ENCODE measurements around the gene CHST12. TPM values are rescaled to one million over a fixed set of nuclear protein-coding genes. Genes with fewer than 3 reads are reported as not detected.

The CHST12 gene
- total and polyA plus RNA-seq, 10 of the 15 experiments (the other 5 are each of a cell fraction or from before 2014, with no cell fraction given) = 0.05 to 14.2 (median 3.3) TPM

DNA sequence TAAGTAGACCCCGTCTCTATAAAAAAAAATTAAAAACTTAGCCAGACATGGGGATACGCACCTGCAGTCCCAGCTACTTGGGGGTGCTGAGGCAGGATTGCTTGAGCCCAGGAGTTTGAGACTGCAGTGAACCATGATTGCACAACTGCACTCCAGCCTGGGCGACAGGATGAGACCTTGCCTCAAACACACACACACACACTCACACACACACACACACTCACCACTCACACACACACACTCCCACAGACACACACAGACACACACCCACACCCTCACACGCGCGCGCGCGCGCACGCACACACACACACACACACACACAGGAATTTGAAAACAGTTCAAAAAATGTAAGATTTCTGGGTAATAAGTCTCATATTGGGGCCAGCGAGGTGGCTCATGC is 81.5 kb downstream of the CHST12 start:
- TF ChIP-seq, protein P1, sequence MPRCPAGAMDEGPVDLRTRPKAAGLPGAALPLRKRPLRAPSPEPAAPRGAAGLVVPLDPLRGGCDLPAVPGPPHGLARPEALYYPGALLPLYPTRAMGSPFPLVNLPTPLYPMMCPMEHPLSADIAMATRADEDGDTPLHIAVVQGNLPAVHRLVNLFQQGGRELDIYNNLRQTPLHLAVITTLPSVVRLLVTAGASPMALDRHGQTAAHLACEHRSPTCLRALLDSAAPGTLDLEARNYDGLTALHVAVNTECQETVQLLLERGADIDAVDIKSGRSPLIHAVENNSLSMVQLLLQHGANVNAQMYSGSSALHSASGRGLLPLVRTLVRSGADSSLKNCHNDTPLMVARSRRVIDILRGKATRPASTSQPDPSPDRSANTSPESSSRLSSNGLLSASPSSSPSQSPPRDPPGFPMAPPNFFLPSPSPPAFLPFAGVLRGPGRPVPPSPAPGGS (IDR thresholded peaks at IDR 0.05; ENCODE audit: borderline replicate concordance, insufficient read depth, low read depth, low read length, poor library complexity, severe bottlenecking) = peak; percentile 22
- no peak for TF ChIP-seq ZNF207 (IDR thresholded peaks at IDR 0.05; ENCODE audit: borderline replicate concordance)
- no TSS peak for BruUV-seq (replicated peaks)
- ATAC-seq = no peak
- no peak for DNase-seq (ENCODE audit: low read depth, low spot score)
- no peak overlapping the region for H3K4me3 ChIP-seq
- no peaks in the 10 kb centered on the region for H3K4me1 ChIP-seq (ENCODE audit: control insufficient read depth, insufficient read depth, low read length)
- POLR2A ChIA-PET = no interaction called here
- FAIRE-seq = no peak
- RAD21 ChIA-PET (ENCODE audit: unreplicated experiment) = no interaction called here
- no peaks in the 10 kb centered on the region for H4K20me1 ChIP-seq (ENCODE audit: control insufficient read depth, insufficient read depth)
- CTCF ChIA-PET = no interaction called here
- SMC1A ChIA-PET (ENCODE audit: uncharacterized antibody, unreplicated experiment) = no interaction called here
- WGBS (ENCODE audit: insufficient coverage, insufficient replicate concordance, low lambda C conversion rate, missing lambda C conversion rate) = 70% methylated on average over 12 of the region's 12 CpGs
- H3K27ac ChIP-seq (ENCODE audit: control insufficient read depth, insufficient read depth) = no peak overlapping the region
- no peak overlapping the region for H3K9ac ChIP-seq (ENCODE audit: control insufficient read depth, insufficient read depth, low read length)
- H3K27me3 ChIP-seq (replicated peaks in 1 of 2; ENCODE audit: control insufficient read depth in 2 of 2, insufficient read depth in 2 of 2, low read length in 1 of 2) = no peaks in the 10 kb centered on the region
- H3K9me3 ChIP-seq (replicated peaks; ENCODE audit: control insufficient read depth, insufficient read depth, low read length) = no peaks in the 10 kb centered on the region; the same call in 1 of the 3 replicates
- no peaks in the 10 kb centered on the region for H3K79me2 ChIP-seq (ENCODE audit: control insufficient read depth, insufficient read depth, low read length)
- no peaks in the 10 kb centered on the region for H3K36me3 ChIP-seq (ENCODE audit: control insufficient read depth in 2 of 2, insufficient read depth in 2 of 2, low read length in 1 of 2)
- no peak overlapping the region for H3K4me2 ChIP-seq (ENCODE audit: control insufficient read depth, insufficient read depth)
- H2AFZ ChIP-seq (ENCODE audit: control insufficient read depth, low read depth, low read length) = no peak overlapping the region
- in situ Hi-C loops (cut with MboI) (no loop called here), intact Hi-C loops (cut with micrococcal nuclease; ENCODE audit: unreplicated experiment) (no loop called here)

DNA sequence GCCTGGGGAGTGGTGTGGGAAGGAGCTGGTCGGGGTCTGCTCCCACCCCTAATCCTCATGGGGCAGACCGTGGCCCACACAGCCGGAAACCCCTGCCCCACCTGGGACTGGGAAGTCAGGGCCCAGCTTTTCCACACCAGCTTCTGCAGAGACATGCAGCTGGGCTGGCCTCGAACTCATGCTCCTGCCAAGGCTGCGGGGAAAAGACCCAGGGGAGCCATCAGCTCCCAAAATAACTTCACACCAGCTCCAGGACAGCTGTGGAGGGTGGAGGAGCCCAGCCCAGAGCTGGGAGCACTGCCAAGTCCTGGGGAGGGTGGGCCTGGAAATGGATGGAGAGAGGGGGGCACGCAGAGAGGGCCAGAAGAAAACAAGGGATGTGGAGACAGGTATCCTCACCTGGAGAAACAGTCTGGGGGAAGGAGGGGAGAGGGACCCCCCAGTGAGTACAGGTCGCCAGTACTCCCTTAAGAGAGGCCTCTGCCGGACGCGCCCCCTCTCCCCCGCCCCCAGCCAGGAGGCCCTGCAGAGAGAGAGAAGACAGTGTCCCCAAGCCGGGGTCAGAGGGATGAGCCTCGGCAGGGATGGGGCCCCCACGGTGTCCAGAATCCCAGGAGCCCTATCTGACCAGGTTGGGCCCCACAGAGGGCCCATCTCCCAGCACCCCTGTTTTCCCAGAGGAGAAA is 84.3 kb downstream of the CHST12 start:
- TF ChIP-seq GABPA (IDR thresholded peaks at IDR 0.05; ENCODE audit: low read depth) = no peak
- no peak for TF ChIP-seq TARDBP (IDR thresholded peaks at IDR 0.05; ENCODE audit: borderline replicate concordance)
- TF ChIP-seq ZNF24 (IDR thresholded peaks at IDR 0.05) = no peak
- TF ChIP-seq POLR2A (IDR thresholded peaks at IDR 0.05; ENCODE audit: low read depth, low read length) = no peak
- no peak for TF ChIP-seq TAF1 (IDR thresholded peaks at IDR 0.05; ENCODE audit: borderline replicate concordance, low read depth, low read length)
- no peak for TF ChIP-seq FOS (IDR thresholded peaks at IDR 0.05; ENCODE audit: borderline replicate concordance, extremely low read depth, insufficient read length)
- intact Hi-C loops (cut with micrococcal nuclease; ENCODE audit: unreplicated experiment) (no loop called here), in situ Hi-C loops (cut with MboI) (no loop called here)
- Histone ChIP-seq H3K27me3 (replicated peaks in 1 of 2; ENCODE audit: control insufficient read depth in 2 of 2, insufficient read depth in 2 of 2, low read length in 1 of 2) (no peaks in the 10 kb centered on the region), H3K79me2 (ENCODE audit: control insufficient read depth, insufficient read depth, low read length) (no peaks in the 10 kb centered on the region), H3K9me3 (replicated peaks; ENCODE audit: control insufficient read depth, insufficient read depth, low read length) (no peaks in the 10 kb centered on the region; the same call in 1 of the 3 replicates), H3K9ac (ENCODE audit: control insufficient read depth, insufficient read depth, low read length) (no peak overlapping the region), H4K20me1 (ENCODE audit: control insufficient read depth, insufficient read depth) (no peaks in the 10 kb centered on the region), H3K4me2 (ENCODE audit: control insufficient read depth, insufficient read depth) (no peak overlapping the region), H2AFZ (ENCODE audit: control insufficient read depth, low read depth, low read length) (no peak overlapping the region), H3K27ac (ENCODE audit: control insufficient read depth, insufficient read depth) (no peak overlapping the region), H3K4me3 (no peak overlapping the region), H3K4me1 (ENCODE audit: control insufficient read depth, insufficient read depth, low read length) (no peaks in the 10 kb centered on the region), H3K36me3 (ENCODE audit: control insufficient read depth in 2 of 2, insufficient read depth in 2 of 2, low read length in 1 of 2) (no peaks in the 10 kb centered on the region)
- ATAC-seq (no peak), DNase-seq (ENCODE audit: low read depth, low spot score) (no peak), FAIRE-seq (no peak)
- ChIA-PET SMC1A (ENCODE audit: uncharacterized antibody, unreplicated experiment) (no interaction called here), RAD21 (ENCODE audit: unreplicated experiment) (no interaction called here), CTCF (no interaction called here), POLR2A (no interaction called here)
- 14% methylated on average over 14 of the region's 14 CpGs for WGBS (ENCODE audit: insufficient coverage, insufficient replicate concordance, low lambda C conversion rate, missing lambda C conversion rate)
- no TSS peak for BruUV-seq (replicated peaks)

Data from GM12878 (cell line).